ENCODE data around the gene CCT5.

The CCT5 gene

GRCh38 chr5:10228288-10228687, 21.8 kb upstream of the CCT5 start:
- no peak overlapping the region for H3K4me3 ChIP-seq (ENCODE audit: control insufficient read depth, low read depth, low read length)
- TF ChIP-seq CTCF (conservative IDR thresholded peaks at IDR 0.05; ENCODE audit: control insufficient read depth, insufficient read depth, low read depth, low read length), result no peak
- DNase-seq (ENCODE audit: low read depth), result no peak

- DNase-seq (ENCODE audit: low read depth), result peak; percentile 83
- H3K4me3 ChIP-seq (ENCODE audit: control insufficient read depth, low read depth, low read length), result no peak overlapping the region
- peak; percentile 33 for TF ChIP-seq CTCF (conservative IDR thresholded peaks at IDR 0.05; ENCODE audit: control insufficient read depth, insufficient read depth, low read depth, low read length)
These were observed 20.6 kb upstream of the CCT5 start for GRCh38 chr5:10229306-10230048.

DNA sequence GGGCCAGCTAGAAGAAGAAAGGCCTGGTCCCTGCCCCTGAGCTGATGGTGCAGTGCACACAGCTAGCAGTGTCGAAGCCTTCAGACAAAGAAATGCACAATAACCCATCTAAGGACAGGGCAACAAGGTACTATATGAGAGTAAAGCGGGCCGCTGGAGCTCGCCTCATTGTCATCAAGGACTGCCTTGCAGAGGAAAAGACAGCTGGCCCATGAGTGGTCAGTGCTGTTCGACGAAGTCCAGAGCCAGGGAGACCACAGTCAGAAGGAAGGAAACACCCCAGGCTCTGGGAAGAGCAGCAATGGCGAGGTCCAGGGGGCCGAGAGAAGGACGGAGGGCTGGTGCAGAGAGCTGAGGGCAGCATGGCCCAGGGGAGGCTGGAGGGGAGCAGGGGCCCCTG, 17.7 kb upstream of the CCT5 start:
- no peak for DNase-seq (ENCODE audit: low read depth)
- no peak for TF ChIP-seq CTCF (conservative IDR thresholded peaks at IDR 0.05; ENCODE audit: control insufficient read depth, insufficient read depth, low read depth, low read length)

DNA sequence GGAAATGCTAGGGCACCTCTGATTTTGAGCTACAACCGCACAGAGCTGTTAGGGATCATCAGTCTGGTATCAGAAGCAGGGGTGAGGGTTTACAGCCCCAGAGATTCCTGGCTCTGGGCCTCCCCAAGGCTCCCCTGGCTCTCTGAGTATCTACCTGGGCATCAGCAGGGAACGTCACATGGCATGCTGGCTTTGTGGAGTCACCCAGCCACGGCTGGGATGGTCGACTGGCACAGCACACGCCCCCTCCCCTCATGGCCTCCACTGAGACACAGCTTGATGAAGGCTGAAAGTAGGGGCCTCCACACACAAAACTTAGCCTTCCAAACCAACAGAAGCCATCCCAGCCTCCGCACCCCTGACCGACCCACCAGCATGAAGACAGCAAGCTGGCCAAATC, 17.1 kb upstream of the CCT5 start:
- H3K4me3 ChIP-seq (ENCODE audit: control insufficient read depth, low read depth, low read length), result no peak overlapping the region
- TF ChIP-seq CTCF (conservative IDR thresholded peaks at IDR 0.05; ENCODE audit: control insufficient read depth, insufficient read depth, low read depth, low read length), result no peak
- DNase-seq (ENCODE audit: low read depth), result no peak

More for the DNA sequence above, 17.7 kb upstream of the CCT5 start:
- no peak overlapping the region for H3K4me3 ChIP-seq (ENCODE audit: control insufficient read depth, low read depth, low read length)

DNA sequence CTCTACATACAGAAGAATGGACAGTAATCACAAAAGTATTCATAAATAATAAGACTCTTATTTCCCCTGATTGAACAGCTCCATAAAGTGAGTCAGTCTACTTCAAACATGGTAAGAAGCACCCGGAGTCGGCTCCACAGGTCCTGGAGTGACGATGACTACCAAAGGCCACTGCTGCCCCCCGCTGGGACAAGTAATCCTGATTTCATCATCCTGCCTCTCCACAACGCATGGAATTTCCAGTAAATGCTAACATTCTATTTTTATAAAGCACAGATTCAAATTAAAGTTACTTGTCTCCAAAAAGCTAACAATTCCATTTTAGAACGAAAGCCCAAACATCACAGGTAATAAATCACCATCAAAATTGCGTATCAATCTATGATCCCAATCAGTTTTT, 16.6 kb upstream of the CCT5 start:
- H3K4me3 ChIP-seq (ENCODE audit: control insufficient read depth, low read depth, low read length), result no peak overlapping the region
- DNase-seq (ENCODE audit: low read depth), result peak; percentile 91
- TF ChIP-seq CTCF (conservative IDR thresholded peaks at IDR 0.05; ENCODE audit: control insufficient read depth, insufficient read depth, low read depth, low read length), result peak; percentile 43

GRCh38 chr5:10235350-10235749, 14.7 kb upstream of the CCT5 start:
- peak; percentile 37 for DNase-seq (ENCODE audit: low read depth)
- TF ChIP-seq CTCF (conservative IDR thresholded peaks at IDR 0.05; ENCODE audit: control insufficient read depth, insufficient read depth, low read depth, low read length), result no peak

More at GRCh38 chr5:10235350-10235749, 14.7 kb upstream of the CCT5 start:
- no peak overlapping the region for H3K4me3 ChIP-seq (ENCODE audit: control insufficient read depth, low read depth, low read length)
